Measurements from ENCODE around the gene GCNT4.
"Not testable (repeated sequence)": the region's sequence is repeated elsewhere in the genome, so short reads cannot be mapped to it uniquely, and the experiment has no call there.

Gene GCNT4

GRCh38 chr5:75052192-75053053 is at the start of gene GCNT4:
Gene GCNT4 (minus strand): TSS chr5:75052558. CDS start chr5:75030037, 22,521 bp downstream.
- peak within 1 kb of the TSS; percentile 83 to 86 for H3K4me3 ChIP-seq (ENCODE audit: low read length in 2 of 2)

GRCh38 chr5:75095956-75096355 is 43.6 kb upstream of the GCNT4 start:
- H3K9me3 ChIP-seq (ENCODE audit: control insufficient read depth in 2 of 2, low read length in 2 of 2); H3K4me3 ChIP-seq (ENCODE audit: low read length in 2 of 2); H3K27me3 ChIP-seq (ENCODE audit: control insufficient read depth in 1 of 2, insufficient read depth in 2 of 2, low read length in 2 of 2); H3K36me3 ChIP-seq (ENCODE audit: control insufficient read depth in 2 of 2, insufficient read depth in 2 of 2, low read length in 2 of 2); H3K4me1 ChIP-seq (ENCODE audit: control insufficient read depth, insufficient read depth, low read length); H3K27ac ChIP-seq (ENCODE audit: low read length); H3K9ac ChIP-seq (ENCODE audit: low read length in 2 of 2): not testable (repeated sequence)

More at GRCh38 chr5:75052192-75053053, at the start of gene GCNT4:
- no peaks in the 10 kb centered on the region for H3K27me3 ChIP-seq (ENCODE audit: control insufficient read depth in 1 of 2, insufficient read depth in 2 of 2, low read length in 2 of 2)
- H3K4me1 ChIP-seq (ENCODE audit: control insufficient read depth, insufficient read depth, low read length), result peaks cover 48% of the 10 kb centered on the region
- peak within 1 kb of the TSS; percentile 91 for H3K27ac ChIP-seq (ENCODE audit: low read length)
- H3K36me3 ChIP-seq (ENCODE audit: control insufficient read depth in 2 of 2, insufficient read depth in 2 of 2, low read length in 2 of 2), result no peaks in the 10 kb centered on the region
- H3K9ac ChIP-seq (ENCODE audit: low read length in 2 of 2), result peak within 1 kb of the TSS; percentile 73 to 78
- H3K9me3 ChIP-seq (ENCODE audit: control insufficient read depth in 2 of 2, low read length in 2 of 2), result no peaks in the 10 kb centered on the region

GRCh38 chr5:75091597-75091996 is 39.2 kb upstream of the GCNT4 start:
- H3K9me3 ChIP-seq (ENCODE audit: control insufficient read depth in 2 of 2, low read length in 2 of 2), result no peaks in the 10 kb centered on the region
- no peak overlapping the region for H3K27ac ChIP-seq (ENCODE audit: low read length)
- H3K9ac ChIP-seq (ENCODE audit: low read length in 2 of 2), result no peak overlapping the region

GRCh38 chr5:75089662-75090061 is 37.3 kb upstream of the GCNT4 start:
- Histone ChIP-seq H3K36me3 (ENCODE audit: control insufficient read depth in 2 of 2, insufficient read depth in 2 of 2, low read length in 2 of 2) (no peaks in the 10 kb centered on the region), H3K4me3 (ENCODE audit: low read length in 2 of 2) (no peak overlapping the region), H3K9ac (ENCODE audit: low read length in 2 of 2) (no peak overlapping the region), H3K27ac (ENCODE audit: low read length) (no peak overlapping the region), H3K4me1 (ENCODE audit: control insufficient read depth, insufficient read depth, low read length) (no peaks in the 10 kb centered on the region), H3K9me3 (ENCODE audit: control insufficient read depth in 2 of 2, low read length in 2 of 2) (no peaks in the 10 kb centered on the region), H3K27me3 (ENCODE audit: control insufficient read depth in 1 of 2, insufficient read depth in 2 of 2, low read length in 2 of 2) (no peaks in the 10 kb centered on the region)

More at GRCh38 chr5:75091597-75091996, 39.2 kb upstream of the GCNT4 start:
- H3K4me1 ChIP-seq (ENCODE audit: control insufficient read depth, insufficient read depth, low read length), result no peaks in the 10 kb centered on the region
- no peaks in the 10 kb centered on the region for H3K36me3 ChIP-seq (ENCODE audit: control insufficient read depth in 2 of 2, insufficient read depth in 2 of 2, low read length in 2 of 2)
- no peaks in the 10 kb centered on the region for H3K27me3 ChIP-seq (ENCODE audit: control insufficient read depth in 1 of 2, insufficient read depth in 2 of 2, low read length in 2 of 2)
- no peak overlapping the region for H3K4me3 ChIP-seq (ENCODE audit: low read length in 2 of 2)

GRCh38 chr5:75089137-75089536 is 36.8 kb upstream of the GCNT4 start:
- Histone ChIP-seq H3K9ac (ENCODE audit: low read length in 2 of 2) (no peak overlapping the region), H3K9me3 (ENCODE audit: control insufficient read depth in 2 of 2, low read length in 2 of 2) (no peaks in the 10 kb centered on the region), H3K4me1 (ENCODE audit: control insufficient read depth, insufficient read depth, low read length) (no peaks in the 10 kb centered on the region), H3K36me3 (ENCODE audit: control insufficient read depth in 2 of 2, insufficient read depth in 2 of 2, low read length in 2 of 2) (no peaks in the 10 kb centered on the region), H3K4me3 (ENCODE audit: low read length in 2 of 2) (no peak overlapping the region), H3K27ac (ENCODE audit: low read length) (no peak overlapping the region), H3K27me3 (ENCODE audit: control insufficient read depth in 1 of 2, insufficient read depth in 2 of 2, low read length in 2 of 2) (no peaks in the 10 kb centered on the region)

GRCh38 chr5:75088648-75089047 is 36.3 kb upstream of the GCNT4 start:
- no peak overlapping the region for H3K27ac ChIP-seq (ENCODE audit: low read length)
- no peaks in the 10 kb centered on the region for H3K4me1 ChIP-seq (ENCODE audit: control insufficient read depth, insufficient read depth, low read length)
- H3K4me3 ChIP-seq (ENCODE audit: low read length in 2 of 2), result no peak overlapping the region
- no peaks in the 10 kb centered on the region for H3K27me3 ChIP-seq (ENCODE audit: control insufficient read depth in 1 of 2, insufficient read depth in 2 of 2, low read length in 2 of 2)
- H3K36me3 ChIP-seq (ENCODE audit: control insufficient read depth in 2 of 2, insufficient read depth in 2 of 2, low read length in 2 of 2), result no peaks in the 10 kb centered on the region
- H3K9ac ChIP-seq (ENCODE audit: low read length in 2 of 2), result no peak overlapping the region
- no peaks in the 10 kb centered on the region for H3K9me3 ChIP-seq (ENCODE audit: control insufficient read depth in 2 of 2, low read length in 2 of 2)

- Histone ChIP-seq H3K4me3 (ENCODE audit: low read length in 2 of 2) (no peak overlapping the region), H3K4me1 (ENCODE audit: control insufficient read depth, insufficient read depth, low read length) (no peaks in the 10 kb centered on the region), H3K27ac (ENCODE audit: low read length) (no peak overlapping the region)
These were observed 29.2 kb upstream of the GCNT4 start for GRCh38 chr5:75081510-75081909.

GRCh38 chr5:75079346-75079745 is 27.0 kb upstream of the GCNT4 start:
- H3K27me3 ChIP-seq (ENCODE audit: control insufficient read depth in 1 of 2, insufficient read depth in 2 of 2, low read length in 2 of 2); H3K9me3 ChIP-seq (ENCODE audit: control insufficient read depth in 2 of 2, low read length in 2 of 2); H3K36me3 ChIP-seq (ENCODE audit: control insufficient read depth in 2 of 2, insufficient read depth in 2 of 2, low read length in 2 of 2); H3K4me3 ChIP-seq (ENCODE audit: low read length in 2 of 2); H3K27ac ChIP-seq (ENCODE audit: low read length); H3K4me1 ChIP-seq (ENCODE audit: control insufficient read depth, insufficient read depth, low read length); H3K9ac ChIP-seq (ENCODE audit: low read length in 2 of 2): not testable (repeated sequence)

More at GRCh38 chr5:75081510-75081909, 29.2 kb upstream of the GCNT4 start:
- Histone ChIP-seq H3K27me3 (ENCODE audit: control insufficient read depth in 1 of 2, insufficient read depth in 2 of 2, low read length in 2 of 2) (no peaks in the 10 kb centered on the region), H3K9ac (ENCODE audit: low read length in 2 of 2) (no peak overlapping the region), H3K9me3 (ENCODE audit: control insufficient read depth in 2 of 2, low read length in 2 of 2) (no peaks in the 10 kb centered on the region), H3K36me3 (ENCODE audit: control insufficient read depth in 2 of 2, insufficient read depth in 2 of 2, low read length in 2 of 2) (no peaks in the 10 kb centered on the region)

GRCh38 chr5:75078027-75078426 is 25.7 kb upstream of the GCNT4 start:
- no peak overlapping the region for H3K9ac ChIP-seq (ENCODE audit: low read length in 2 of 2)
- no peak overlapping the region for H3K4me3 ChIP-seq (ENCODE audit: low read length in 2 of 2)
- H3K4me1 ChIP-seq (ENCODE audit: control insufficient read depth, insufficient read depth, low read length), result no peaks in the 10 kb centered on the region
- H3K27ac ChIP-seq (ENCODE audit: low read length), result no peak overlapping the region
- no peaks in the 10 kb centered on the region for H3K9me3 ChIP-seq (ENCODE audit: control insufficient read depth in 2 of 2, low read length in 2 of 2)
- H3K36me3 ChIP-seq (ENCODE audit: control insufficient read depth in 2 of 2, insufficient read depth in 2 of 2, low read length in 2 of 2), result no peaks in the 10 kb centered on the region
- H3K27me3 ChIP-seq (ENCODE audit: control insufficient read depth in 1 of 2, insufficient read depth in 2 of 2, low read length in 2 of 2), result no peaks in the 10 kb centered on the region

- Histone ChIP-seq H3K9ac (ENCODE audit: low read length in 2 of 2) (no peak overlapping the region), H3K9me3 (ENCODE audit: control insufficient read depth in 2 of 2, low read length in 2 of 2) (no peaks in the 10 kb centered on the region), H3K4me1 (ENCODE audit: control insufficient read depth, insufficient read depth, low read length) (no peaks in the 10 kb centered on the region)
These were observed 19.7 kb upstream of the GCNT4 start for GRCh38 chr5:75072061-75072460.

GRCh38 chr5:75071100-75071499 is 18.7 kb upstream of the GCNT4 start:
- H3K9me3 ChIP-seq (ENCODE audit: control insufficient read depth in 2 of 2, low read length in 2 of 2), result no peaks in the 10 kb centered on the region
- H3K27me3 ChIP-seq (ENCODE audit: control insufficient read depth in 1 of 2, insufficient read depth in 2 of 2, low read length in 2 of 2), result no peaks in the 10 kb centered on the region
- H3K4me1 ChIP-seq (ENCODE audit: control insufficient read depth, insufficient read depth, low read length), result no peaks in the 10 kb centered on the region
- no peak overlapping the region for H3K9ac ChIP-seq (ENCODE audit: low read length in 2 of 2)
- H3K36me3 ChIP-seq (ENCODE audit: control insufficient read depth in 2 of 2, insufficient read depth in 2 of 2, low read length in 2 of 2), result no peaks in the 10 kb centered on the region
- no peak overlapping the region for H3K27ac ChIP-seq (ENCODE audit: low read length)
- H3K4me3 ChIP-seq (ENCODE audit: low read length in 2 of 2), result no peak overlapping the region

More at GRCh38 chr5:75072061-75072460, 19.7 kb upstream of the GCNT4 start:
- H3K27ac ChIP-seq (ENCODE audit: low read length), result no peak overlapping the region
- no peak overlapping the region for H3K4me3 ChIP-seq (ENCODE audit: low read length in 2 of 2)
- H3K36me3 ChIP-seq (ENCODE audit: control insufficient read depth in 2 of 2, insufficient read depth in 2 of 2, low read length in 2 of 2), result no peaks in the 10 kb centered on the region
- no peaks in the 10 kb centered on the region for H3K27me3 ChIP-seq (ENCODE audit: control insufficient read depth in 1 of 2, insufficient read depth in 2 of 2, low read length in 2 of 2)
